ENCODE results near the gene FLAD1.

DNA sequence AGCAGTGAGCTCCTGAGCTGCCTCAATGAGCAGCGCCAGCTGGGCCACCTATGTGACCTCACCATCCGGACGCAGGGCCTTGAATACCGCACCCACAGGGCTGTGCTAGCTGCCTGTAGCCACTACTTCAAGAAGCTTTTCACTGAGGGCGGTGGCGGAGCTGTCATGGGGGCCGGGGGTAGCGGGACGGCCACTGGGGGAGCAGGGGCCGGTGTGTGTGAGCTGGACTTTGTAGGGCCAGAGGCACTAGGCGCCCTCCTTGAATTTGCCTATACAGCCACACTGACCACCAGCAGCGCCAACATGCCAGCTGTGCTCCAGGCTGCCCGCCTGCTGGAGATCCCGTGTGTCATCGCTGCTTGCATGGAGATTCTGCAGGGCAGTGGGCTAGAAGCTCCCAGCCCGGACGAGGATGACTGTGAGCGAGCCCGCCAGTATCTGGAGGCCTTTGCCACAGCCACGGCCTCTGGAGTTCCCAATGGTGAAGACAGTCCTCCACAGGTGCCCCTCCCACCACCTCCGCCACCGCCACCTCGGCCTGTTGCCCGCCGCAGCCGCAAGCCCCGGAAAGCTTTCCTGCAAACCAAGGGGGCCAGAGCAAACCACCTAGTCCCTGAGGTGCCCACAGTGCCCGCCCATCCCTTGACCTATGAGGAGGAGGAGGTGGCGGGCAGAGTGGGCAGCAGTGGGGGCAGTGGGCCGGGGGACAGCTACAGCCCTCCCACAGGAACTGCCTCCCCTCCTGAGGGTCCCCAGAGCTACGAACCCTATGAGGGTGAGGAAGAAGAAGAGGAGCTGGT is 31.8 kb downstream of the FLAD1 start:
- TF ChIP-seq POLR2AphosphoS5 (IDR thresholded peaks at IDR 0.05) (no peak), CTCF (IDR thresholded peaks at IDR 0.05) (no peak), POLR2A (IDR thresholded peaks at IDR 0.05) (no peak)

Data from gastroesophageal sphincter (tissue), 3 donors.